GM23338 (cell line): Measurements from ENCODE around the gene FOXJ3. TPM values are rescaled to one million over a fixed set of nuclear protein-coding genes. Genes with fewer than 3 reads are reported as not detected.

Source experiments
- ATAC-seq: fragments of 200-7000 bp; cut with Tn5 transposase; 3 replicates; pipeline ENCODE4 v1.9.1; 2020
- DNase-seq: peaks from one replicate; pipeline ENCODE4 v3.0.0-alpha.2; 2015; ENCODE audit warnings: low spot score
- H2AFZ ChIP-seq: fragments of 200-600 bp; sonication (generic); 2 replicates; pipeline ENCODE4 v1.8.0; 2016; ENCODE audit warnings: antibody characterized with exemption, mild to moderate bottlenecking, moderate library complexity
- H3F3A ChIP-seq: fragments of 200-600 bp; sonication (generic); replicated peaks from 2 replicates; pipeline ENCODE4 v1.8.0; 2017; ENCODE audit warnings: antibody characterized with exemption, mixed run types, low read depth
- H3K27ac ChIP-seq: fragments of 200-600 bp; sonication (generic); 2 replicates; pipeline ENCODE4 v1.6.1; 2016; ENCODE audit warnings: low read depth
- H3K27me3 ChIP-seq: fragments of 200-600 bp; sonication (generic); 2 replicates; pipeline ENCODE4 v1.8.0; 2016; ENCODE audit warnings: mild to moderate bottlenecking, mixed run types, moderate library complexity; ENCODE audit not compliant: insufficient read depth
- H3K36me3 ChIP-seq: fragments of 200-600 bp; sonication (generic); 2 replicates; pipeline ENCODE4 v1.8.0; 2016; ENCODE audit warnings: mild to moderate bottlenecking; ENCODE audit not compliant: insufficient read depth
- H3K4me1 ChIP-seq: fragments of 200-600 bp; sonication (generic); 2 replicates; pipeline ENCODE4 v1.8.0; 2016; ENCODE audit warnings: mild to moderate bottlenecking, moderate library complexity; ENCODE audit not compliant: insufficient read depth
- H3K4me2 ChIP-seq: fragments of 200-600 bp; sonication (generic); 2 replicates; pipeline ENCODE4 v1.7.1; 2017; ENCODE audit warnings: mixed run types
- H3K4me3 ChIP-seq: fragments of 200-600 bp; sonication (generic); 2 replicates; pipeline ENCODE4 v1.6.1; 2016; ENCODE audit warnings: mixed run types
- H3K79me2 ChIP-seq: fragments of 200-600 bp; sonication (generic); replicated peaks from 2 replicates; pipeline ENCODE4 v1.8.0; 2017; ENCODE audit warnings: mild to moderate bottlenecking; ENCODE audit not compliant: insufficient read depth
- H3K9me2 ChIP-seq: fragments of 200-600 bp; sonication (generic); 2 replicates; pipeline ENCODE4 v1.8.0; 2017; ENCODE audit not compliant: insufficient read depth
- H4K20me1 ChIP-seq: fragments of 200-600 bp; sonication (generic); replicated peaks from 2 replicates; pipeline ENCODE4 v1.8.0; 2017; ENCODE audit warnings: mild to moderate bottlenecking; ENCODE audit not compliant: insufficient read depth
- H3K27ac Mint-ChIP-seq: 2 replicates; pipeline ENCODE4 v1.8.0; 2020; ENCODE audit warnings: inconsistent platforms, mild to moderate bottlenecking, moderate library complexity, mixed read lengths
- H3K27me3 Mint-ChIP-seq: 3 replicates; pipeline ENCODE4 v1.8.0; 2022; ENCODE audit warnings: low read depth, mild to moderate bottlenecking, moderate library complexity, mixed read lengths, inconsistent platforms; ENCODE audit not compliant: insufficient read depth, poor library complexity
- H3K36me3 Mint-ChIP-seq: 3 replicates; pipeline ENCODE4 v1.8.0; 2021; ENCODE audit warnings: low read depth, mild to moderate bottlenecking, inconsistent platforms, moderate library complexity, mixed read lengths
- H3K4me1 Mint-ChIP-seq: 3 replicates; pipeline ENCODE4 v1.8.0; 2020; ENCODE audit warnings: mild to moderate bottlenecking, inconsistent platforms, mixed read lengths
- H3K4me3 Mint-ChIP-seq: 3 replicates; pipeline ENCODE4 v1.8.0; 2021; ENCODE audit warnings: moderate library complexity, mild to moderate bottlenecking, inconsistent platforms, mixed read lengths
- H3K9me3 Mint-ChIP-seq: 3 replicates; pipeline ENCODE4 v1.8.0; 2020; ENCODE audit warnings: moderate library complexity, mild to moderate bottlenecking, inconsistent platforms, mixed read lengths
- EZH2 ChIP-seq: fragments of 200-600 bp; sonication (generic); IDR thresholded peaks from one replicate; pipeline ENCODE4 v1.8.0; 2017; ENCODE audit warnings: antibody characterized with exemption, mild to moderate bottlenecking, low read depth; ENCODE audit not compliant: unreplicated experiment
- EZH2phosphoT487 ChIP-seq: fragments of 200-600 bp; sonication (generic); IDR thresholded peaks from one replicate; pipeline ENCODE4 v1.8.1; 2018; ENCODE audit warnings: antibody characterized with exemption; ENCODE audit not compliant: unreplicated experiment
- JUNB ChIP-seq: IDR thresholded peaks from one replicate; pipeline ENCODE4 v1.6.1; 2016; ENCODE audit warnings: antibody characterized with exemption; ENCODE audit not compliant: unreplicated experiment
- NANOG ChIP-seq: IDR thresholded peaks from 2 replicates; pipeline ENCODE4 v1.6.1; 2016; ENCODE audit warnings: antibody characterized with exemption, borderline replicate concordance
- POLR2AphosphoS5 ChIP-seq: IDR thresholded peaks from 2 replicates; pipeline ENCODE4 v1.6.1; 2016; ENCODE audit warnings: antibody characterized with exemption, low read depth
- STAT1 ChIP-seq: IDR thresholded peaks from one replicate; pipeline ENCODE4 v1.6.1; 2016; ENCODE audit warnings: antibody characterized with exemption; ENCODE audit not compliant: unreplicated experiment
- ZNF331 ChIP-seq: fragments of 250-450 bp; sonication (Bioruptor Pico); IDR thresholded peaks from 2 replicates; pipeline ENCODE4 v1.5.0; 2020; ENCODE audit warnings: low read depth, mild to moderate bottlenecking, moderate library complexity
- polyA plus RNA-seq: library from polyadenylated mRNA; unstranded; fragments of >200 nt; fragmentation: Nextera tagmentation; extraction: Ambion mirVana; gene quantifications from 2 replicates; pipeline ENCODE4 v1.2.1, GENCODE V29; 2016
- total RNA-seq: library from RNA; depleted of rRNA; stranded (reverse); fragments of >200 nt; shearing (Covaris generic); gene quantifications from 2 replicates; pipeline ENCODE4 v1.2.3, GENCODE V29; 2014
- TF ChIP-seq, protein P1 (sequence below), 2 experiments: fragments of 200-600 bp in 1 of 2; sonication (generic) in 1 of 2; conservative IDR thresholded peaks; 2 replicates each; pipeline versions ENCODE4 v1.5.1 to v1.6.1; 2016 to 2017; ENCODE audit warnings: antibody characterized with exemption in 2 of 2, low read depth in 2 of 2, mild to moderate bottlenecking in 2 of 2, moderate library complexity in 1 of 2
- TF ChIP-seq, protein P2 (sequence below): IDR thresholded peaks from one replicate; pipeline ENCODE4 v1.6.1; 2018; ENCODE audit warnings: antibody characterized with exemption; ENCODE audit not compliant: unreplicated experiment
- TF ChIP-seq, protein P3 (sequence below): IDR thresholded peaks from 2 replicates; pipeline ENCODE4 v1.6.1; 2016; ENCODE audit warnings: antibody characterized with exemption

Gene FOXJ3
- total and polyA plus RNA-seq, 2 experiments from 2014 or later, result 36.6 to 53.3 TPM

DNA sequence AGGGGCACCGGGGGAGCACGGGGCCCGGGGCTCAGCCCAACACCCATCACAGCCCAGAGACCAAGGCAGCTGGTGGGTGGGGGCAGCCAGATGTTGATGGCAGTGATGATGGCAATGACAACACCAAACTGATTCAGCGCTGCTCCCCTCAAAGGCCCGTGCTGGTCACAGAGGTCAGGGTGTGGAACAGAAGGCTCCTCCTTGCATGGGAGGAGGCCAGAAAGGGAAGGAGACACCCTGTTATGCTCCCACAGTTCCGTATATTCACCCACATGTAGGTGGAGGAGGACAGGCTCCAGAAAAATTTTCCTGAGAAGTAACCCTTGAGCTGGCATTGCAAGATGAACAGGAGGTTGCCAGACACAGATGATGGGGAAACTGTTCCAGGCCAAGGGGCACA, 181.4 kb downstream of the FOXJ3 start (continued):
- TF ChIP-seq, protein P1, sequence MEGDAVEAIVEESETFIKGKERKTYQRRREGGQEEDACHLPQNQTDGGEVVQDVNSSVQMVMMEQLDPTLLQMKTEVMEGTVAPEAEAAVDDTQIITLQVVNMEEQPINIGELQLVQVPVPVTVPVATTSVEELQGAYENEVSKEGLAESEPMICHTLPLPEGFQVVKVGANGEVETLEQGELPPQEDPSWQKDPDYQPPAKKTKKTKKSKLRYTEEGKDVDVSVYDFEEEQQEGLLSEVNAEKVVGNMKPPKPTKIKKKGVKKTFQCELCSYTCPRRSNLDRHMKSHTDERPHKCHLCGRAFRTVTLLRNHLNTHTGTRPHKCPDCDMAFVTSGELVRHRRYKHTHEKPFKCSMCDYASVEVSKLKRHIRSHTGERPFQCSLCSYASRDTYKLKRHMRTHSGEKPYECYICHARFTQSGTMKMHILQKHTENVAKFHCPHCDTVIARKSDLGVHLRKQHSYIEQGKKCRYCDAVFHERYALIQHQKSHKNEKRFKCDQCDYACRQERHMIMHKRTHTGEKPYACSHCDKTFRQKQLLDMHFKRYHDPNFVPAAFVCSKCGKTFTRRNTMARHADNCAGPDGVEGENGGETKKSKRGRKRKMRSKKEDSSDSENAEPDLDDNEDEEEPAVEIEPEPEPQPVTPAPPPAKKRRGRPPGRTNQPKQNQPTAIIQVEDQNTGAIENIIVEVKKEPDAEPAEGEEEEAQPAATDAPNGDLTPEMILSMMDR (conservative IDR thresholded peaks at IDR 0.05; ENCODE audit: low read depth in 2 of 2), result no peak

DNA sequence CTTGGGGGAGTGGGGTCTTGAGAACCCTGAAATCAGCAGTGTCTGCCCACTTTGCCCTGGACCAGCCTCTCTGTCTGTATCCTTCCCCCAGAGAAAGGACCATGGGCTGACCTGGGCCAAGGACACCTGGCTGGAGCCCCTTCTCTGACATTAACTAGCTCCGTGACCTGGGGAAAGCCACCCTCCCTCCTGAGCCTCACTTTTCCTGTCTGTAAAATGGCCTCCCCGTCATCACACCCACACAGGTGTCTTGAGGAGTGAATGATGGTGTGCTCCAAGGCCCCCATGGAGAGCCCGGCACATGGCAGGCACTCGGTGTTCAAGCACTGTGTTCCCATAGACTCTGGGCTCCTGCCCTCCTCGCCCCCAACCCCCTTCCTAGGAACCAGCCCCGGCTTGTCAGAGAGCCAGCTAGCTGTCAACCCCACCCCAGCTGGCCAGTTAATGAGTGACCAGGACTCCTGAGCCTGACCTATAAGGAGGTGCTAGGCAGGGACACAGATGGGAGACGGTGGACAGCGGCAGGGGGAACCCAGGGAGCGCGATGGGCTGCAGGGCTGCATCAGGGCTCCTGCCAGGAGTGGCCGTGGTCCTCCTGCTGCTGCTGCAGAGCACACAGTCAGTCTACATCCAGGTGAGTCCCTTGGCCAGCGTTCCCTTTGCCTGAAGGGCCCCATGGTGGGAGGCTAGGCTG, 182.0 kb downstream of the FOXJ3 start, which contains the start of gene GUCA2B:
Gene GUCA2B (plus strand): TSS at position 504 of the 694 bp plus-strand sequence. CDS start 41 bp downstream, at position 545.
- ATAC-seq (no peak), DNase-seq (no peak)
- H3K9me2 ChIP-seq, result 0 out of 2 replicates have a peak, but pooled peaks cover 4% of the 10 kb centered on the region
- H3K9me3 Mint-ChIP-seq, result no peaks in the 10 kb centered on the region
- no peaks in the 10 kb centered on the region for H3K79me2 ChIP-seq
- H4K20me1 ChIP-seq, result no peaks in the 10 kb centered on the region
- H3K27me3 ChIP-seq, result no peaks in the 10 kb centered on the region
- H3K27me3 Mint-ChIP-seq, result peaks cover 7% of the 10 kb centered on the region
- H3K27ac Mint-ChIP-seq, result no peak within 1 kb of the TSS
- H3F3A ChIP-seq, result no peaks in the 10 kb centered on the region
- H3K36me3 Mint-ChIP-seq, result no peaks in the 10 kb centered on the region
- H3K4me1 Mint-ChIP-seq, result no peaks in the 10 kb centered on the region
- no peak within 1 kb of the TSS for H3K4me3 Mint-ChIP-seq
- no peaks in the 10 kb centered on the region for H3K36me3 ChIP-seq
- no peak within 1 kb of the TSS for H3K4me2 ChIP-seq
- no peak within 1 kb of the TSS for H3K4me3 ChIP-seq
- H3K27ac ChIP-seq, result no peak within 1 kb of the TSS
- H3K4me1 ChIP-seq, result no peaks in the 10 kb centered on the region
- no peak within 1 kb of the TSS; the same call in 1 of the 2 replicates for H2AFZ ChIP-seq
- TF ChIP-seq NANOG (no peak), EZH2 (no peak), STAT1 (no peak), JUNB (no peak), EZH2phosphoT487 (no peak), POLR2AphosphoS5 (no peak), ZNF331 (CRISPR knock-in tag) (no peak)
- TF ChIP-seq, protein P1 (conservative IDR thresholded peaks at IDR 0.05; ENCODE audit: low read depth in 2 of 2), result no peak
- TF ChIP-seq, protein P2, sequence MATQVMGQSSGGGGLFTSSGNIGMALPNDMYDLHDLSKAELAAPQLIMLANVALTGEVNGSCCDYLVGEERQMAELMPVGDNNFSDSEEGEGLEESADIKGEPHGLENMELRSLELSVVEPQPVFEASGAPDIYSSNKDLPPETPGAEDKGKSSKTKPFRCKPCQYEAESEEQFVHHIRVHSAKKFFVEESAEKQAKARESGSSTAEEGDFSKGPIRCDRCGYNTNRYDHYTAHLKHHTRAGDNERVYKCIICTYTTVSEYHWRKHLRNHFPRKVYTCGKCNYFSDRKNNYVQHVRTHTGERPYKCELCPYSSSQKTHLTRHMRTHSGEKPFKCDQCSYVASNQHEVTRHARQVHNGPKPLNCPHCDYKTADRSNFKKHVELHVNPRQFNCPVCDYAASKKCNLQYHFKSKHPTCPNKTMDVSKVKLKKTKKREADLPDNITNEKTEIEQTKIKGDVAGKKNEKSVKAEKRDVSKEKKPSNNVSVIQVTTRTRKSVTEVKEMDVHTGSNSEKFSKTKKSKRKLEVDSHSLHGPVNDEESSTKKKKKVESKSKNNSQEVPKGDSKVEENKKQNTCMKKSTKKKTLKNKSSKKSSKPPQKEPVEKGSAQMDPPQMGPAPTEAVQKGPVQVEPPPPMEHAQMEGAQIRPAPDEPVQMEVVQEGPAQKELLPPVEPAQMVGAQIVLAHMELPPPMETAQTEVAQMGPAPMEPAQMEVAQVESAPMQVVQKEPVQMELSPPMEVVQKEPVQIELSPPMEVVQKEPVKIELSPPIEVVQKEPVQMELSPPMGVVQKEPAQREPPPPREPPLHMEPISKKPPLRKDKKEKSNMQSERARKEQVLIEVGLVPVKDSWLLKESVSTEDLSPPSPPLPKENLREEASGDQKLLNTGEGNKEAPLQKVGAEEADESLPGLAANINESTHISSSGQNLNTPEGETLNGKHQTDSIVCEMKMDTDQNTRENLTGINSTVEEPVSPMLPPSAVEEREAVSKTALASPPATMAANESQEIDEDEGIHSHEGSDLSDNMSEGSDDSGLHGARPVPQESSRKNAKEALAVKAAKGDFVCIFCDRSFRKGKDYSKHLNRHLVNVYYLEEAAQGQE, result no peak
- TF ChIP-seq, protein P3, sequence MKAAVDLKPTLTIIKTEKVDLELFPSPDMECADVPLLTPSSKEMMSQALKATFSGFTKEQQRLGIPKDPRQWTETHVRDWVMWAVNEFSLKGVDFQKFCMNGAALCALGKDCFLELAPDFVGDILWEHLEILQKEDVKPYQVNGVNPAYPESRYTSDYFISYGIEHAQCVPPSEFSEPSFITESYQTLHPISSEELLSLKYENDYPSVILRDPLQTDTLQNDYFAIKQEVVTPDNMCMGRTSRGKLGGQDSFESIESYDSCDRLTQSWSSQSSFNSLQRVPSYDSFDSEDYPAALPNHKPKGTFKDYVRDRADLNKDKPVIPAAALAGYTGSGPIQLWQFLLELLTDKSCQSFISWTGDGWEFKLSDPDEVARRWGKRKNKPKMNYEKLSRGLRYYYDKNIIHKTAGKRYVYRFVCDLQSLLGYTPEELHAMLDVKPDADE, result no peak
